ENCODE results near the gene HABP2. TPM values are rescaled to one million over a fixed set of nuclear protein-coding genes. Genes with fewer than 3 reads are reported as not detected.

Gene HABP2
- polyA plus RNA-seq, 3 donors, result not detected

DNA sequence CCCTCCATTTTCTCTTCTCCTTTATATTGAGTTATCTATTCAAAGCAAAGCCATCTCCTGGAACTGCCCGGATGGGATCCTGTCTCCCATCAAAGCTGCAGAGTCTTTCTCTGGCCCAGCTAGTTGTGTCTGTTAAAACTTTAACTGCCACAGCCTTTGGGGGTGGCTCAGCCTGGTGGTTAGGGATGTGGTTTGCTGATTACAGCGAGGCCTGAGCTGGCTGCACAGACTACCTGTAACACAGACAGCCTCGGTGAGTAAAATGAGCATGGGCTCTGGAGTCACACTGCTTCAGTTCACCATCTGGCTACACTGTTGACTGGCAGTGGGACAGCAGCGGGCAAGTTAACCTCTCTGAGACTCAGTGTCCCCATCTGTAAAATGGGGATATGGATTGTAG, 18.4 kb upstream of the HABP2 start:
- 17% methylated on average over 1 of the region's 4 CpGs for WGBS (ENCODE audit: insufficient coverage)
- H3K27ac Mint-ChIP-seq, result peak overlapping the region in 1 of 7 donors; percentile 31
- intact Hi-C loops (cut with micrococcal nuclease), result no loop called here
- Histone ChIP-seq H3K27ac (ENCODE audit: low read depth in 1 of 2, low read length in 2 of 2) (no peak overlapping the region), H3K9ac (ENCODE audit: insufficient read depth, low read length, poor library complexity, severe bottlenecking) (no peak overlapping the region), H3K79me2 (ENCODE audit: insufficient read depth, low read length) (no peaks in the 10 kb centered on the region), H3K27me3 (ENCODE audit: control insufficient read depth in 2 of 2, insufficient read depth in 2 of 2, low read length in 2 of 2) (peaks cover 0 to 3% of the 10 kb centered on the region in 2 donors), H4K20me1 (ENCODE audit: insufficient read depth, low read length) (no peaks in the 10 kb centered on the region), H3K4me3 (replicated peaks in 1 of 3; ENCODE audit: low read depth in 2 of 3, low read length in 3 of 3) (no peak overlapping the region), H3K4me2 (replicated peaks; ENCODE audit: extremely low read depth, low read length, poor library complexity, severe bottlenecking) (no peak overlapping the region), H2AFZ (ENCODE audit: insufficient read depth, low read depth, low read length, poor library complexity, severe bottlenecking) (no peak overlapping the region), H3K9me3 (replicated peaks in 1 of 2; ENCODE audit: control insufficient read depth in 1 of 2, insufficient read depth in 1 of 2, low read length in 2 of 2) (no peaks in the 10 kb centered on the region), H3K4me1 (ENCODE audit: control insufficient read depth in 1 of 2, insufficient read depth in 2 of 2, low read length in 2 of 2) (no peaks in the 10 kb centered on the region), H3K36me3 (replicated peaks in 1 of 2; ENCODE audit: control insufficient read depth in 1 of 2, insufficient read depth in 2 of 2, low read length in 2 of 2) (no peaks in the 10 kb centered on the region)
- no peak for DNase-seq
- H3K9me3 Mint-ChIP-seq, result peaks cover 0 to 3% (median 0%) of the 10 kb centered on the region in 7 donors
- H3K4me3 Mint-ChIP-seq, result no peak overlapping the region
- peaks cover 4 to 7% (median 5%) of the 10 kb centered on the region in 3 donors for H3K27me3 Mint-ChIP-seq (ENCODE audit: low read depth in 3 of 3)
- H3K4me1 Mint-ChIP-seq, result peaks cover 6% of the 10 kb centered on the region
- TF ChIP-seq, protein P1, sequence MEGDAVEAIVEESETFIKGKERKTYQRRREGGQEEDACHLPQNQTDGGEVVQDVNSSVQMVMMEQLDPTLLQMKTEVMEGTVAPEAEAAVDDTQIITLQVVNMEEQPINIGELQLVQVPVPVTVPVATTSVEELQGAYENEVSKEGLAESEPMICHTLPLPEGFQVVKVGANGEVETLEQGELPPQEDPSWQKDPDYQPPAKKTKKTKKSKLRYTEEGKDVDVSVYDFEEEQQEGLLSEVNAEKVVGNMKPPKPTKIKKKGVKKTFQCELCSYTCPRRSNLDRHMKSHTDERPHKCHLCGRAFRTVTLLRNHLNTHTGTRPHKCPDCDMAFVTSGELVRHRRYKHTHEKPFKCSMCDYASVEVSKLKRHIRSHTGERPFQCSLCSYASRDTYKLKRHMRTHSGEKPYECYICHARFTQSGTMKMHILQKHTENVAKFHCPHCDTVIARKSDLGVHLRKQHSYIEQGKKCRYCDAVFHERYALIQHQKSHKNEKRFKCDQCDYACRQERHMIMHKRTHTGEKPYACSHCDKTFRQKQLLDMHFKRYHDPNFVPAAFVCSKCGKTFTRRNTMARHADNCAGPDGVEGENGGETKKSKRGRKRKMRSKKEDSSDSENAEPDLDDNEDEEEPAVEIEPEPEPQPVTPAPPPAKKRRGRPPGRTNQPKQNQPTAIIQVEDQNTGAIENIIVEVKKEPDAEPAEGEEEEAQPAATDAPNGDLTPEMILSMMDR (IDR thresholded peaks at IDR 0.05), result no peak
- no peaks in the 10 kb centered on the region for H3K36me3 Mint-ChIP-seq

DNA sequence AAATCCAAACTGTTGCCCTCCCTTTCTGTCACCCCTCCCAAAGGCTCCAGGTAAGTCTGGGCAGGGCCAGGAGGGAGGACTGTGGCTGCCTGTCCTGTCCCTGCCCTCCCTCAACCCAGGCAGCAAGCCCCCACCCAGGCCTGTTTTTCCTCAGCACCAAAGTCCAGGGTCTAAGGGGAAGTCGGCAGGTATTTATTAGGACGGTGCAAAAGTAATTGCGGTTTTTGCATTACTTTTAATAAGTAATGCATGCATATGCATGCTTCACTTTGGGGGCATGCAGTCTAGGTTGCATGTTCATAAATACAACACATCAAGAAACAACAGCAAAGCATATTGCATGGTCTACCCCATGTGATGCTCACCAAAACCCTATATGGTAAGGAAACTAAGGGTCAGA, 15.2 kb upstream of the HABP2 start:
- intact Hi-C loops (cut with micrococcal nuclease), result no loop called here
- Histone ChIP-seq H3K9me3 (replicated peaks in 1 of 2; ENCODE audit: control insufficient read depth in 1 of 2, insufficient read depth in 1 of 2, low read length in 2 of 2) (no peaks in the 10 kb centered on the region), H3K27me3 (ENCODE audit: control insufficient read depth in 2 of 2, insufficient read depth in 2 of 2, low read length in 2 of 2) (peaks cover 0 to 3% of the 10 kb centered on the region in 2 donors), H3K4me2 (replicated peaks; ENCODE audit: extremely low read depth, low read length, poor library complexity, severe bottlenecking) (no peak overlapping the region), H4K20me1 (ENCODE audit: insufficient read depth, low read length) (no peaks in the 10 kb centered on the region), H2AFZ (ENCODE audit: insufficient read depth, low read depth, low read length, poor library complexity, severe bottlenecking) (no peak overlapping the region), H3K79me2 (ENCODE audit: insufficient read depth, low read length) (no peaks in the 10 kb centered on the region), H3K4me1 (ENCODE audit: control insufficient read depth in 1 of 2, insufficient read depth in 2 of 2, low read length in 2 of 2) (no peaks in the 10 kb centered on the region), H3K36me3 (replicated peaks in 1 of 2; ENCODE audit: control insufficient read depth in 1 of 2, insufficient read depth in 2 of 2, low read length in 2 of 2) (no peaks in the 10 kb centered on the region), H3K27ac (ENCODE audit: low read depth in 1 of 2, low read length in 2 of 2) (no peak overlapping the region), H3K4me3 (replicated peaks in 1 of 3; ENCODE audit: low read depth in 2 of 3, low read length in 3 of 3) (no peak overlapping the region), H3K9ac (ENCODE audit: insufficient read depth, low read length, poor library complexity, severe bottlenecking) (no peak overlapping the region)
- no CpG with 5 or more reads among the region's 3 CpGs for WGBS (ENCODE audit: insufficient coverage)
- Mint-ChIP-seq H3K4me3 (no peak overlapping the region), H3K36me3 (no peaks in the 10 kb centered on the region), H3K27me3 (ENCODE audit: low read depth in 3 of 3) (peaks cover 5% of the 10 kb centered on the region in 3 donors), H3K9me3 (peaks cover 0 to 3% (median 0%) of the 10 kb centered on the region in 7 donors), H3K27ac (no peak overlapping the region), H3K4me1 (peaks cover 7% of the 10 kb centered on the region)
- DNase-seq, result no peak
- TF ChIP-seq, protein P1 (IDR thresholded peaks at IDR 0.05), result no peak

Data from CD14-positive monocyte (primary cell).